ENCODE data around the gene C2CD2. TPM values are rescaled to one million over a fixed set of nuclear protein-coding genes. Genes with fewer than 3 reads are reported as not detected.

C2CD2 gene
- total RNA-seq, 2 experiments from 2014 or later = 4.5 to 5.9 TPM

- no TSS peak for BruUV-seq (replicated peaks)
- ChIA-PET POLR2A (no interaction called here), CTCF (ENCODE audit: unreplicated experiment) (no interaction called here)
Measured at GRCh38 chr21:41857771-41858300, 96.0 kb downstream of the C2CD2 start.

GRCh38 chr21:41856572-41856971 lies 97.2 kb downstream of the C2CD2 start:
- POLR2A ChIA-PET = no interaction called here
- Histone ChIP-seq H3K9me2 (ENCODE audit: insufficient read depth, low read length) (no peaks in the 10 kb centered on the region), H4K20me1 (ENCODE audit: insufficient read depth, low read length) (no peaks in the 10 kb centered on the region), H3K27ac (ENCODE audit: low read depth, low read length, poor library complexity, severe bottlenecking) (no peak overlapping the region), H2AFZ (ENCODE audit: low read length) (no peak overlapping the region), H3K4me3 (ENCODE audit: low read depth, low read length, poor library complexity, severe bottlenecking) (no peak overlapping the region), H3K4me2 (ENCODE audit: low read length) (no peak overlapping the region), H3K9me3 (ENCODE audit: low read length) (no peaks in the 10 kb centered on the region), H3K4me1 (ENCODE audit: insufficient read depth, low read length, poor library complexity, severe bottlenecking) (peaks cover 12% of the 10 kb centered on the region), H3K36me3 (ENCODE audit: insufficient read depth, low read length) (peaks cover 73% of the 10 kb centered on the region), H3K79me2 (ENCODE audit: insufficient read depth, low read depth, low read length) (peaks cover 10% of the 10 kb centered on the region; the same call in 1 of the 2 replicates)
- CTCF ChIA-PET (ENCODE audit: unreplicated experiment) = no interaction called here
- no peak for TF ChIP-seq CTCF (conservative IDR thresholded peaks at IDR 0.05; ENCODE audit: low read length)
- no peak for TF ChIP-seq EZH2phosphoT487 (IDR thresholded peaks at IDR 0.05; ENCODE audit: borderline replicate concordance, low read depth, low read length)
- intact Hi-C loops (cut with micrococcal nuclease; ENCODE audit: unreplicated experiment) = no loop called here
- DNase-seq (ENCODE audit: low spot score) = no peak
- BruUV-seq (replicated peaks) = no TSS peak

More at GRCh38 chr21:41857771-41858300, 96.0 kb downstream of the C2CD2 start:
- H2AFZ ChIP-seq (ENCODE audit: low read length) = no peak overlapping the region
- TF ChIP-seq CTCF (conservative IDR thresholded peaks at IDR 0.05; ENCODE audit: low read length) (no peak), EZH2phosphoT487 (IDR thresholded peaks at IDR 0.05; ENCODE audit: borderline replicate concordance, low read depth, low read length) (no peak)
- no peak overlapping the region for H3K4me2 ChIP-seq (ENCODE audit: low read length)
- H3K79me2 ChIP-seq (ENCODE audit: insufficient read depth, low read depth, low read length) = peaks cover 18% of the 10 kb centered on the region; the same call in 1 of the 2 replicates
- H3K36me3 ChIP-seq (ENCODE audit: insufficient read depth, low read length) = peaks cover 61% of the 10 kb centered on the region
- H3K4me1 ChIP-seq (ENCODE audit: insufficient read depth, low read length, poor library complexity, severe bottlenecking) = peaks cover 25% of the 10 kb centered on the region
- H3K9me2 ChIP-seq (ENCODE audit: insufficient read depth, low read length) = no peaks in the 10 kb centered on the region
- H4K20me1 ChIP-seq (ENCODE audit: insufficient read depth, low read length) = no peaks in the 10 kb centered on the region
- no peak overlapping the region for H3K27ac ChIP-seq (ENCODE audit: low read depth, low read length, poor library complexity, severe bottlenecking)
- H3K4me3 ChIP-seq (ENCODE audit: low read depth, low read length, poor library complexity, severe bottlenecking) = no peak overlapping the region
- intact Hi-C loops (cut with micrococcal nuclease; ENCODE audit: unreplicated experiment) = no loop called here
- no peak for DNase-seq (ENCODE audit: low spot score)
- no peaks in the 10 kb centered on the region for H3K9me3 ChIP-seq (ENCODE audit: low read length)

GRCh38 chr21:41854426-41854995 lies 99.3 kb downstream of the C2CD2 start:
- H3K27ac ChIP-seq (ENCODE audit: low read depth, low read length, poor library complexity, severe bottlenecking) = no peak overlapping the region
- ChIA-PET CTCF (ENCODE audit: unreplicated experiment) (no interaction called here), POLR2A (interaction anchor here (1.3 kb wide), 1 partner anchor 8 kb away, joined by 3 read pairs; no protein-coding TSS in a partner anchor)
- H3K79me2 ChIP-seq (ENCODE audit: insufficient read depth, low read depth, low read length) = no peaks in the 10 kb centered on the region
- H3K4me2 ChIP-seq (ENCODE audit: low read length) = no peak overlapping the region
- peaks cover 83% of the 10 kb centered on the region for H3K36me3 ChIP-seq (ENCODE audit: insufficient read depth, low read length)
- intact Hi-C loops (cut with micrococcal nuclease; ENCODE audit: unreplicated experiment) = no loop called here
- DNase-seq (ENCODE audit: low spot score) = no peak
- H2AFZ ChIP-seq (ENCODE audit: low read length) = no peak overlapping the region
- no peaks in the 10 kb centered on the region for H4K20me1 ChIP-seq (ENCODE audit: insufficient read depth, low read length)
- no peaks in the 10 kb centered on the region for H3K9me3 ChIP-seq (ENCODE audit: low read length)
- H3K4me1 ChIP-seq (ENCODE audit: insufficient read depth, low read length, poor library complexity, severe bottlenecking) = no peaks in the 10 kb centered on the region
- no peaks in the 10 kb centered on the region for H3K9me2 ChIP-seq (ENCODE audit: insufficient read depth, low read length)
- H3K4me3 ChIP-seq (ENCODE audit: low read depth, low read length, poor library complexity, severe bottlenecking) = no peak overlapping the region
- no TSS peak for BruUV-seq (replicated peaks)
- no peak for TF ChIP-seq EZH2phosphoT487 (IDR thresholded peaks at IDR 0.05; ENCODE audit: borderline replicate concordance, low read depth, low read length)
- no peak for TF ChIP-seq CTCF (conservative IDR thresholded peaks at IDR 0.05; ENCODE audit: low read length)
